B cell (primary cell): ENCODE data around the gene TMEM52. TPM values are rescaled to one million over a fixed set of nuclear protein-coding genes. Genes with fewer than 3 reads are reported as not detected.

Source experiments
- ATAC-seq: fragments of 200-7000 bp; cut with Tn5 transposase; one replicate; pipeline ENCODE4 v1.10.0; 2021; ENCODE audit warnings: low read depth, mild to moderate bottlenecking, moderate number of reproducible peaks, moderate library complexity
- CTCF ChIA-PET: fragments of 350-600 bp; sonication (Branson Sonifier 250); formaldehyde crosslinking; loops from one replicate; lab custom pipeline; 2021; ENCODE audit warnings: antibody characterized with exemption, inconsistent platforms; lab: Charles Lee
- POLR2A ChIA-PET: fragments of 350-600 bp; sonication (Branson Sonifier 250); formaldehyde crosslinking; loops from one replicate; lab custom pipeline; 2021; ENCODE audit warnings: antibody characterized with exemption; lab: Charles Lee
- DNase-seq: peaks from one replicate; pipeline ENCODE4 v3.0.0; 2013
- H2AFZ ChIP-seq: 2 replicates; pipeline ENCODE4 v1.6.1; 2012; ENCODE audit warnings: mild to moderate bottlenecking, low read depth, low read length; ENCODE audit not compliant: insufficient read depth, poor library complexity, severe bottlenecking
- H3K27ac ChIP-seq, 2 donors: 1 replicate in 1 of 2; 2 replicates in 1 of 2; pipeline ENCODE4 v1.5.1; 2012 to 2013; ENCODE audit warnings: low read length in 2 of 2, mild to moderate bottlenecking in 2 of 2, moderate library complexity in 1 of 2
- H3K27me3 ChIP-seq, 4 experiments: fragments of 200-600 bp in 1 of 4; sonication (generic) in 1 of 4; replicated peaks in 1 of 4; 1 replicate in 2 of 4; 2 replicates in 2 of 4; pipeline versions ENCODE4 v1.6.1 to v1.7.0; 2013 to 2016; ENCODE audit warnings: low read length in 3 of 4, mild to moderate bottlenecking in 2 of 4, mixed read lengths in 1 of 4, moderate library complexity in 1 of 4; ENCODE audit not compliant: insufficient read depth in 4 of 4, control insufficient read depth in 3 of 4; ENCODE audit errors: control extremely low read depth in 1 of 4
- H3K36me3 ChIP-seq, 2 experiments: replicated peaks in 1 of 2; 1 replicate in 1 of 2; 2 replicates in 1 of 2; pipeline versions ENCODE4 v1.6.1 to v1.7.1; 2013; ENCODE audit warnings: low read length in 1 of 2; ENCODE audit not compliant: insufficient read depth in 2 of 2, control insufficient read depth in 1 of 2; ENCODE audit errors: control extremely low read depth in 1 of 2, extremely low read depth in 1 of 2
- H3K4me1 ChIP-seq, 2 donors: fragments of 200-600 bp in 1 of 2; sonication (generic) in 1 of 2; 1 replicate in 1 of 2; 2 replicates in 1 of 2; pipeline versions ENCODE4 v1.5.1 to v1.6.1; 2013 to 2017; ENCODE audit warnings: low read length in 2 of 2; ENCODE audit not compliant: control insufficient read depth in 2 of 2, insufficient read depth in 2 of 2
- H3K4me2 ChIP-seq: replicated peaks from 2 replicates; pipeline ENCODE3; 2012; ENCODE audit warnings: mild to moderate bottlenecking, low read depth, low read length; ENCODE audit not compliant: poor library complexity, severe bottlenecking
- H3K4me3 ChIP-seq, 5 experiments: fragments of 200-600 bp in 1 of 5; sonication (generic) in 1 of 5; 1 replicate in 3 of 5; 2 replicates in 2 of 5; pipeline versions ENCODE4 v1.5.1 to v1.7.0; 2011 to 2016; ENCODE audit warnings: low read length in 4 of 5, mild to moderate bottlenecking in 4 of 5, low read depth in 2 of 5, control low read depth in 1 of 5, moderate library complexity in 1 of 5; ENCODE audit not compliant: insufficient read depth in 1 of 5; ENCODE audit errors: control extremely low read depth in 1 of 5, extremely low read depth in 1 of 5
- H3K79me2 ChIP-seq: fragments of 200-600 bp; sonication (generic); one replicate; pipeline ENCODE4 v1.6.0; 2016; ENCODE audit warnings: low read length; ENCODE audit not compliant: control insufficient read depth, insufficient read depth
- H3K9ac ChIP-seq: fragments of 200-600 bp; sonication (generic); 2 replicates; pipeline ENCODE4 v1.6.1; 2017; ENCODE audit warnings: mild to moderate bottlenecking, low read length, moderate library complexity
- H3K9me3 ChIP-seq, 3 donors: one replicate each; pipeline versions ENCODE4 v1.6.1 to v1.7.1; 2013; ENCODE audit warnings: low read length in 2 of 3; ENCODE audit not compliant: control insufficient read depth in 2 of 3, insufficient read depth in 1 of 3; ENCODE audit errors: control extremely low read depth in 1 of 3
- H4K20me1 ChIP-seq: 2 replicates; pipeline ENCODE4 v1.6.0; 2012; ENCODE audit warnings: mild to moderate bottlenecking, low read length; ENCODE audit not compliant: insufficient read depth, control insufficient read depth, poor library complexity, severe bottlenecking
- H3K27ac Mint-ChIP-seq: one replicate; pipeline ENCODE4 v1.8.0; 2021; ENCODE audit warnings: mixed read lengths
- H3K27me3 Mint-ChIP-seq: one replicate; pipeline ENCODE4 v1.8.0; 2021; ENCODE audit warnings: mixed read lengths
- H3K4me1 Mint-ChIP-seq: one replicate; pipeline ENCODE4 v1.8.0; 2021; ENCODE audit warnings: mixed read lengths
- H3K4me3 Mint-ChIP-seq: one replicate; pipeline ENCODE4 v1.8.0; 2021; ENCODE audit warnings: mixed read lengths
- H3K9me3 Mint-ChIP-seq: one replicate; pipeline ENCODE4 v1.8.0; 2022; ENCODE audit warnings: mixed read lengths; ENCODE audit not compliant: insufficient read depth
- EZH2 ChIP-seq: IDR thresholded peaks from 2 replicates; pipeline ENCODE4 v1.6.1; 2012; ENCODE audit warnings: borderline replicate concordance, low read depth, mild to moderate bottlenecking, moderate library complexity, low read length; ENCODE audit not compliant: insufficient read depth, poor library complexity, severe bottlenecking
- WGBS: methylation state at CpG from one replicate; pipeline ENCODE4 v1.1.5; 2013; ENCODE audit warnings: missing lambda C conversion rate; ENCODE audit not compliant: insufficient coverage; 5-methylcytosine and 5-hydroxymethylcytosine counted together
- intact Hi-C: fragments of 100-400 bp; cut with micrococcal nuclease; formaldehyde crosslinking; loops from one replicate; pipeline ENCODE4 v1.10.0; 2022
- polyA plus RNA-seq: library from polyadenylated mRNA; depleted of rRNA; stranded (reverse); fragments of >200 nt; gene quantifications from 2 replicates; pipeline ENCODE4 v1.2.3, GENCODE V29; 2012
- total RNA-seq, 2 donors: library from RNA; stranded (reverse); fragments of 120-200 nt in 1 of 2; gene quantifications; 1 replicate in 1 of 2; 2 replicates in 1 of 2; pipeline versions ENCODE4 v1.2.3 to v1.2.4, GENCODE V29; 2013 to 2022
- TF ChIP-seq, protein P1 (sequence below): fragments of 200-600 bp; IDR thresholded peaks from one replicate; pipeline ENCODE4 v1.8.0; 2022; ENCODE audit warnings: antibody characterized with exemption, mild to moderate bottlenecking

TMEM52 gene
- total and polyA plus RNA-seq, 2 donors (not counting 1 experiment from before 2014, with no cell fraction given) = 0.69 to 1.00 TPM

DNA sequence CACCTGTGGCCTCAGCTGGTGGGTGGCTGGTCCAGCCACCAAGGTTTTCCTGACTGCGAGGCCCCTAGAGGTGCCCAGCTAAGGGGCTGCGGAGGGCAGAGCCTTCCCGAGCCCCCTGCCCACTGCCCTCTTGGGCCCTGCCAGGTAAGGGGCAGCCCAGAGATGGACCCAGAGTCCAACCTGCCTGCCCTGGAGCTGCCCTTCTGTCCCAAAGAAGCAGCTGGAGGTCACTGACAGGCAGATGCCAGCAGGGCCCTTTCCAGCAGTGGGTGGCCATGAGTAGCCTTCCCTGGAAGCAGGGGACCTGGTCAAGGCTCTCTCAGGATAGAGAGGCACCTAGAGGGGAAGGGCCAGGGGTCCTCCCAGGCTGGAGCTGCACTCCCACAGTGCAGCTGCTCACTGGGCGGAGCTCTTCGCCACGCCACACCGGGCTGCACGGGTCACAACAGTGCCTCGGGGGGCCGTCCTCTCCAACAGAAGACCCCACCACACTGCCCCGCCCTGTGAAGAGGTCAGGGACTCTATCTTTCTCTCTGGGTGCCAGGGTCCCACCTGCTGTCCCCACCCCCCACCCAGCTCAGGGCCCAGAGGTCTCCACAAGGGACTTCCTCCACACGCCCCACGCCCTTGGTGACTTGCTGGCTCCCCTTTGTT, 17.3 kb downstream of the TMEM52 start:
- Histone ChIP-seq H3K79me2 (peaks cover 15% of the 10 kb centered on the region), H3K9ac (no peak overlapping the region), H3K27ac (no peak overlapping the region), H3K27me3 (no peaks in the 10 kb centered on the region), H3K4me2 (peak overlapping the region; percentile 53), H3K9me3 (peaks cover 0 to 10% (median 0%) of the 10 kb centered on the region in 3 donors), H3K36me3 (no peaks in the 10 kb centered on the region), H3K4me3 (no peak overlapping the region), H3K4me1 (peaks cover 20 to 35% of the 10 kb centered on the region in 2 donors), H2AFZ (peak overlapping the region; percentile 56), H4K20me1 (no peaks in the 10 kb centered on the region)
- Mint-ChIP-seq H3K27ac (no peak overlapping the region), H3K4me3 (no peak overlapping the region), H3K9me3 (no peaks in the 10 kb centered on the region), H3K27me3 (no peaks in the 10 kb centered on the region), H3K4me1 (peaks cover 27% of the 10 kb centered on the region)
- ATAC-seq (no peak), DNase-seq (no peak)
- 39% methylated on average over 11 of the region's 13 CpGs for WGBS
- ChIA-PET CTCF (interaction anchor here (0.9 to 1.0 kb wide), 2 partner anchors 113 to 121 kb away, joined by 3 read pairs; no protein-coding TSS in a partner anchor), POLR2A (interaction anchor here (0.8 to 1.2 kb wide), 2 partner anchors 10 to 122 kb away, joined by 5 read pairs; no protein-coding TSS in a partner anchor)
- TF ChIP-seq, protein P1, sequence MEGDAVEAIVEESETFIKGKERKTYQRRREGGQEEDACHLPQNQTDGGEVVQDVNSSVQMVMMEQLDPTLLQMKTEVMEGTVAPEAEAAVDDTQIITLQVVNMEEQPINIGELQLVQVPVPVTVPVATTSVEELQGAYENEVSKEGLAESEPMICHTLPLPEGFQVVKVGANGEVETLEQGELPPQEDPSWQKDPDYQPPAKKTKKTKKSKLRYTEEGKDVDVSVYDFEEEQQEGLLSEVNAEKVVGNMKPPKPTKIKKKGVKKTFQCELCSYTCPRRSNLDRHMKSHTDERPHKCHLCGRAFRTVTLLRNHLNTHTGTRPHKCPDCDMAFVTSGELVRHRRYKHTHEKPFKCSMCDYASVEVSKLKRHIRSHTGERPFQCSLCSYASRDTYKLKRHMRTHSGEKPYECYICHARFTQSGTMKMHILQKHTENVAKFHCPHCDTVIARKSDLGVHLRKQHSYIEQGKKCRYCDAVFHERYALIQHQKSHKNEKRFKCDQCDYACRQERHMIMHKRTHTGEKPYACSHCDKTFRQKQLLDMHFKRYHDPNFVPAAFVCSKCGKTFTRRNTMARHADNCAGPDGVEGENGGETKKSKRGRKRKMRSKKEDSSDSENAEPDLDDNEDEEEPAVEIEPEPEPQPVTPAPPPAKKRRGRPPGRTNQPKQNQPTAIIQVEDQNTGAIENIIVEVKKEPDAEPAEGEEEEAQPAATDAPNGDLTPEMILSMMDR = no peak
- TF ChIP-seq EZH2 = no peak
- intact Hi-C loops = no loop called here
